Activated B cell treated with CpG ODN at 0.5 μM for 24 hours (primary cell): ENCODE results near the gene TCHP. TPM values are rescaled to one million over a fixed set of nuclear protein-coding genes. Genes with fewer than 3 reads are reported as not detected.
"Not testable (repeated sequence)": the region's sequence is repeated elsewhere in the genome, so short reads cannot be mapped to it uniquely, and the experiment has no call there.

Experiments
- ATAC-seq: fragments of 200-7000 bp; cut with Tn5 transposase; one replicate; pipeline ENCODE4 v1.10.0; 2021; ENCODE audit warnings: low read depth, mild to moderate bottlenecking, moderate library complexity
- CTCF ChIA-PET: fragments of 350-600 bp; sonication (Branson Sonifier 250); formaldehyde crosslinking; loops from one replicate; lab custom pipeline; 2021; ENCODE audit warnings: antibody characterized with exemption; lab: Charles Lee
- POLR2A ChIA-PET: fragments of 350-600 bp; sonication (Branson Sonifier 250); formaldehyde crosslinking; loops from one replicate; lab custom pipeline; 2021; ENCODE audit warnings: antibody characterized with exemption; lab: Charles Lee
- DNase-seq: peaks from one replicate; pipeline ENCODE4 v3.0.0; 2022
- H3K27ac Mint-ChIP-seq: one replicate; pipeline ENCODE4 v1.8.0; 2020; ENCODE audit warnings: mixed read lengths
- H3K27me3 Mint-ChIP-seq: one replicate; pipeline ENCODE4 v1.8.0; 2021; ENCODE audit warnings: mixed read lengths
- H3K36me3 Mint-ChIP-seq: one replicate; pipeline ENCODE4 v1.8.0; 2021; ENCODE audit warnings: low read depth, mixed read lengths
- H3K4me1 Mint-ChIP-seq: one replicate; pipeline ENCODE4 v1.8.0; 2021; ENCODE audit warnings: mixed read lengths
- H3K4me3 Mint-ChIP-seq: one replicate; pipeline ENCODE4 v1.8.0; 2020; ENCODE audit warnings: mild to moderate bottlenecking, mixed read lengths
- H3K9me3 Mint-ChIP-seq: one replicate; pipeline ENCODE4 v1.8.0; 2020; ENCODE audit warnings: mixed read lengths
- CTCF ChIP-seq: fragments of 200-600 bp; IDR thresholded peaks from one replicate; pipeline ENCODE4 v1.8.0; 2022; ENCODE audit warnings: antibody characterized with exemption, mild to moderate bottlenecking
- intact Hi-C: fragments of 100-400 bp; cut with micrococcal nuclease; formaldehyde crosslinking; loops from one replicate; pipeline ENCODE4 v1.15.1; 2024
- total RNA-seq: library from RNA; stranded (reverse); gene quantifications from 2 replicates; pipeline ENCODE4 v1.2.3, GENCODE V29; 2022

The TCHP gene
- total RNA-seq, 1 donor from 2014 or later, result 28.3 TPM

GRCh38 chr12:109888179-109889020, 11.7 kb upstream of the TCHP start:
- intact Hi-C loops, result loop anchor here (1.0 kb wide), 1 partner anchor 12 kb away; the partner anchor contains the start of gene TCHP
- peaks cover 54% of the 10 kb centered on the region for H3K4me1 Mint-ChIP-seq
- peak; percentile 58 for ATAC-seq

GRCh38 chr12:109890620-109891170, 9.4 kb upstream of the TCHP start:
- TF ChIP-seq CTCF, result no peak
- no peak overlapping the region for H3K27ac Mint-ChIP-seq
- no peak overlapping the region for H3K4me3 Mint-ChIP-seq
- no peak for DNase-seq
- no peak for ATAC-seq
- ChIA-PET CTCF (interaction anchor here (1.0 kb wide), 1 partner anchor 45 kb away, joined by 3 read pairs; no protein-coding TSS in a partner anchor), POLR2A (interaction anchor here (0.7 kb wide), 1 partner anchor 25 kb away, joined by 3 read pairs; no protein-coding TSS in a partner anchor)
- no peaks in the 10 kb centered on the region for H3K9me3 Mint-ChIP-seq
- intact Hi-C loops, result no loop called here
- H3K36me3 Mint-ChIP-seq, result no peaks in the 10 kb centered on the region
- peaks cover 59% of the 10 kb centered on the region for H3K4me1 Mint-ChIP-seq
- no peaks in the 10 kb centered on the region for H3K27me3 Mint-ChIP-seq

More at GRCh38 chr12:109888179-109889020, 11.7 kb upstream of the TCHP start:
- Mint-ChIP-seq H3K9me3 (no peaks in the 10 kb centered on the region), H3K36me3 (no peaks in the 10 kb centered on the region), H3K27me3 (no peaks in the 10 kb centered on the region), H3K27ac (peak overlapping the region; percentile 95), H3K4me3 (peak overlapping the region; percentile 63)
- ChIA-PET POLR2A (interaction anchor here (0.6 to 1.8 kb wide), 9 partner anchors 12 to 1623 kb away, joined by 3 to 12 read pairs (median 5); partner anchors contain the start of genes ANKRD13A, ARPC3 and TCHP), CTCF (interaction anchor here (1.6 to 1.8 kb wide), 3 partner anchors 13 to 83 kb away, joined by 3 to 10 read pairs (median 4); no protein-coding TSS in a partner anchor)
- no peak for TF ChIP-seq CTCF
- DNase-seq, result no peak

- intact Hi-C loops, CTCF ChIA-PET: not testable (repeated sequence)
- H3K27ac Mint-ChIP-seq, result peak overlapping the region; percentile 30
Observed at GRCh38 chr12:109891731-109892130, 8.3 kb upstream of the TCHP start.

GRCh38 chr12:109892165-109892715, 7.8 kb upstream of the TCHP start:
- H3K4me3 Mint-ChIP-seq, result no peak overlapping the region
- ChIA-PET POLR2A (interaction anchor here (0.6 kb wide), 1 partner anchor 821 kb away, joined by 6 read pairs; no protein-coding TSS in a partner anchor), CTCF (no interaction called here)
- intact Hi-C loops, result no loop called here
- no peak for ATAC-seq
- no peaks in the 10 kb centered on the region for H3K9me3 Mint-ChIP-seq
- peak overlapping the region; percentile 83 for H3K27ac Mint-ChIP-seq
- H3K36me3 Mint-ChIP-seq, result no peaks in the 10 kb centered on the region
- H3K4me1 Mint-ChIP-seq, result peaks cover 58% of the 10 kb centered on the region
- no peak for DNase-seq
- no peaks in the 10 kb centered on the region for H3K27me3 Mint-ChIP-seq
- TF ChIP-seq CTCF, result no peak

More at GRCh38 chr12:109891731-109892130, 8.3 kb upstream of the TCHP start:
- POLR2A ChIA-PET, DNase-seq, H3K36me3 Mint-ChIP-seq, ATAC-seq, H3K4me3 Mint-ChIP-seq, H3K27me3 Mint-ChIP-seq, H3K9me3 Mint-ChIP-seq: not testable (repeated sequence)
- peaks cover 59% of the 10 kb centered on the region for H3K4me1 Mint-ChIP-seq

GRCh38 chr12:109892748-109893147, 7.3 kb upstream of the TCHP start:
- intact Hi-C loops, result no loop called here
- ATAC-seq, result peak; percentile 63
- no peak for DNase-seq
- no peak for TF ChIP-seq CTCF
- H3K9me3 Mint-ChIP-seq, result no peaks in the 10 kb centered on the region
- POLR2A ChIA-PET, result interaction anchor here (0.6 to 0.7 kb wide), 2 partner anchors 416 to 821 kb away, joined by 3 to 6 read pairs; partner anchors contain the start of gene KCTD10
- no peaks in the 10 kb centered on the region for H3K36me3 Mint-ChIP-seq
- H3K4me1 Mint-ChIP-seq, result peaks cover 53% of the 10 kb centered on the region
- H3K4me3 Mint-ChIP-seq, result no peak overlapping the region
- CTCF ChIA-PET, result no interaction called here
- no peaks in the 10 kb centered on the region for H3K27me3 Mint-ChIP-seq
- H3K27ac Mint-ChIP-seq, result peak overlapping the region; percentile 83
